DOHH2 (cell line): ENCODE results near the gene SLAMF1.
A peak's percentile ranks its signal among the peaks of the same experiment; 100 is the strongest.

Source experiments
- H3F3A ChIP-seq: fragments of 200-600 bp; sonication (generic), shearing (Covaris generic); 2 replicates; pipeline ENCODE4 v1.6.0; 2016; ENCODE audit warnings: antibody characterized with exemption, mild to moderate bottlenecking; ENCODE audit not compliant: control insufficient read depth, insufficient read depth
- H3K27ac ChIP-seq: fragments of 200-600 bp; sonication (generic); 2 replicates; pipeline ENCODE4 v1.5.1; 2014; ENCODE audit warnings: low read depth, mild to moderate bottlenecking, low read length, moderate library complexity
- H3K27me3 ChIP-seq: fragments of 200-600 bp; sonication (generic); 2 replicates; pipeline ENCODE4 v1.6.1; 2014; ENCODE audit warnings: mild to moderate bottlenecking, low read length, mixed read lengths; ENCODE audit not compliant: control insufficient read depth
- H3K36me3 ChIP-seq: fragments of 200-600 bp; sonication (generic); 2 replicates; pipeline ENCODE4 v1.6.1; 2014; ENCODE audit warnings: mild to moderate bottlenecking, low read length, moderate library complexity, mixed read lengths; ENCODE audit not compliant: control insufficient read depth
- H3K4me1 ChIP-seq: fragments of 200-600 bp; sonication (generic); 2 replicates; pipeline ENCODE4 v1.6.1; 2014; ENCODE audit warnings: mild to moderate bottlenecking, low read length, mixed read lengths; ENCODE audit not compliant: control insufficient read depth
- H3K4me2 ChIP-seq: fragments of 200-600 bp; sonication (generic); 2 replicates; pipeline ENCODE4 v1.6.0; 2014; ENCODE audit warnings: mild to moderate bottlenecking, low read length, moderate library complexity
- H3K4me3 ChIP-seq: fragments of 200-600 bp; sonication (generic); 2 replicates; pipeline ENCODE4 v1.5.1; 2014; ENCODE audit warnings: mild to moderate bottlenecking, low read length, mixed read lengths
- H3K79me2 ChIP-seq: fragments of 200-600 bp; sonication (generic); 2 replicates; pipeline ENCODE4 v1.6.1; 2014; ENCODE audit warnings: mild to moderate bottlenecking, low read length, mixed read lengths; ENCODE audit not compliant: control insufficient read depth
- H3K9me2 ChIP-seq: fragments of 200-600 bp; sonication (generic); replicated peaks from 2 replicates; pipeline ENCODE4 v1.6.1; 2014; ENCODE audit warnings: mild to moderate bottlenecking, low read length, mixed read lengths; ENCODE audit not compliant: control insufficient read depth
- H3K9me3 ChIP-seq: fragments of 200-600 bp; sonication (generic); 2 replicates; pipeline ENCODE4 v1.6.1; 2014; ENCODE audit warnings: antibody characterized with exemption, low read length, mixed read lengths; ENCODE audit not compliant: control insufficient read depth, insufficient read depth
- H4K20me1 ChIP-seq: fragments of 200-600 bp; sonication (generic); 2 replicates; pipeline ENCODE4 v1.6.0; 2014; ENCODE audit warnings: low read depth, mild to moderate bottlenecking, antibody characterized with exemption, low read length, moderate library complexity; ENCODE audit not compliant: control insufficient read depth, insufficient read depth
- CTCF ChIP-seq: fragments of 200-600 bp; sonication (generic); IDR thresholded peaks from one replicate; pipeline ENCODE4 v1.5.1; 2014; ENCODE audit warnings: antibody characterized with exemption, mild to moderate bottlenecking, low read depth, low read length; ENCODE audit not compliant: poor library complexity, severe bottlenecking
- EZH2phosphoT487 ChIP-seq: fragments of 200-600 bp; sonication (generic); IDR thresholded peaks from 2 replicates; pipeline ENCODE4 v1.6.1; 2017; ENCODE audit warnings: borderline replicate concordance, mild to moderate bottlenecking, antibody characterized with exemption, low read length, moderate library complexity, mixed read lengths

The SLAMF1 gene

GRCh38 chr1:160665330-160666078 is 18.7 kb upstream of the SLAMF1 start:
- TF ChIP-seq CTCF (no peak), EZH2phosphoT487 (no peak)
- H3K36me3 ChIP-seq, result no peaks in the 10 kb centered on the region
- no peak overlapping the region for H3K27ac ChIP-seq
- H3K79me2 ChIP-seq, result no peaks in the 10 kb centered on the region
- no peaks in the 10 kb centered on the region for H3K27me3 ChIP-seq
- H3K9me3 ChIP-seq, result peaks cover 8% of the 10 kb centered on the region; the same call in 1 of the 2 replicates
- no peaks in the 10 kb centered on the region for H3K9me2 ChIP-seq
- H3K4me2 ChIP-seq, result peak overlapping the region; percentile 72
- H4K20me1 ChIP-seq, result no peaks in the 10 kb centered on the region
- peaks cover 39% of the 10 kb centered on the region for H3K4me1 ChIP-seq
- peak overlapping the region; percentile 48 for H3K4me3 ChIP-seq
- peaks cover 4% of the 10 kb centered on the region; the same call in 1 of the 2 replicates for H3F3A ChIP-seq

GRCh38 chr1:160664573-160665051 is 17.8 kb upstream of the SLAMF1 start:
- Histone ChIP-seq H3K4me1 (peaks cover 46% of the 10 kb centered on the region), H3F3A (peaks cover 4% of the 10 kb centered on the region; the same call in 1 of the 2 replicates), H3K79me2 (no peaks in the 10 kb centered on the region), H3K4me3 (peak overlapping the region; percentile 48), H3K27ac (no peak overlapping the region), H3K9me2 (no peaks in the 10 kb centered on the region), H3K27me3 (no peaks in the 10 kb centered on the region), H3K4me2 (peak overlapping the region; percentile 72), H4K20me1 (no peaks in the 10 kb centered on the region), H3K36me3 (no peaks in the 10 kb centered on the region), H3K9me3 (peaks cover 11% of the 10 kb centered on the region; the same call in 1 of the 2 replicates)
- no peak for TF ChIP-seq EZH2phosphoT487
- TF ChIP-seq CTCF, result no peak

GRCh38 chr1:160662910-160663309 is 16.1 kb upstream of the SLAMF1 start:
- Histone ChIP-seq H3F3A (peaks cover 6% of the 10 kb centered on the region; the same call in 1 of the 2 replicates), H3K79me2 (no peaks in the 10 kb centered on the region), H3K4me3 (no peak overlapping the region), H3K4me1 (peaks cover 59% of the 10 kb centered on the region), H3K4me2 (no peak overlapping the region), H3K36me3 (no peaks in the 10 kb centered on the region), H3K27me3 (no peaks in the 10 kb centered on the region), H3K9me2 (no peaks in the 10 kb centered on the region), H3K9me3 (peaks cover 6% of the 10 kb centered on the region; the same call in 1 of the 2 replicates), H4K20me1 (no peaks in the 10 kb centered on the region), H3K27ac (no peak overlapping the region)
- no peak for TF ChIP-seq EZH2phosphoT487
- TF ChIP-seq CTCF, result no peak
